Parathyroid adenoma (tissue), 2 donors: Measurements from ENCODE around the gene SMS.

Experiments used
- H2AFZ ChIP-seq: fragments of 300-600 bp; sonication (generic); one replicate; pipeline ENCODE4 v1.7.0; 2017; ENCODE audit warnings: antibody characterized with exemption, mild to moderate bottlenecking
- H3K27ac ChIP-seq: fragments of 300-600 bp; sonication (generic); one replicate; pipeline ENCODE4 v1.7.0; 2017
- H3K27me3 ChIP-seq: fragments of 300-600 bp; sonication (generic); one replicate; pipeline ENCODE4 v1.7.0; 2017; ENCODE audit warnings: low read length; ENCODE audit not compliant: control insufficient read depth, insufficient read depth
- H3K36me3 ChIP-seq: fragments of 300-600 bp; sonication (generic); one replicate; pipeline ENCODE4 v1.7.0; 2017; ENCODE audit warnings: low read length; ENCODE audit not compliant: control insufficient read depth, insufficient read depth
- H3K4me1 ChIP-seq: fragments of 300-600 bp; sonication (generic); one replicate; pipeline ENCODE4 v1.7.0; 2017; ENCODE audit warnings: control low read depth
- H3K4me2 ChIP-seq: fragments of 300-600 bp; sonication (generic); one replicate; pipeline ENCODE4 v1.7.0; 2017; ENCODE audit warnings: low read length
- H3K4me3 ChIP-seq: fragments of 300-600 bp; sonication (generic); one replicate; pipeline ENCODE4 v1.7.0; 2017; ENCODE audit warnings: low read depth, low read length
- H3K79me2 ChIP-seq: fragments of 300-600 bp; sonication (generic); one replicate; pipeline ENCODE4 v1.7.0; 2017; ENCODE audit warnings: control low read depth
- H3K9ac ChIP-seq: fragments of 300-600 bp; sonication (generic); one replicate; pipeline ENCODE4 v1.7.0; 2017; ENCODE audit warnings: mild to moderate bottlenecking
- H3K9me3 ChIP-seq: fragments of 300-600 bp; sonication (generic); one replicate; pipeline ENCODE4 v1.7.0; 2017; ENCODE audit warnings: low read length; ENCODE audit not compliant: control insufficient read depth
- CTCF ChIP-seq: fragments of 300-600 bp; sonication (generic); IDR thresholded peaks from one replicate; pipeline ENCODE4 v1.7.0; 2017; ENCODE audit warnings: antibody characterized with exemption, mild to moderate bottlenecking
- donor health status: primary hyperparathyroidism.

SMS gene

GRCh38 chrX:21959362-21960051 lies 19.0 kb downstream of the SMS start:
- H2AFZ ChIP-seq: no peak overlapping the region
- H3K27me3 ChIP-seq: no peaks in the 10 kb centered on the region
- no peak for TF ChIP-seq CTCF
- H3K79me2 ChIP-seq: no peaks in the 10 kb centered on the region
- H3K27ac ChIP-seq: no peak overlapping the region
- H3K4me2 ChIP-seq: no peak overlapping the region
- no peak overlapping the region for H3K9ac ChIP-seq
- no peaks in the 10 kb centered on the region for H3K9me3 ChIP-seq
- H3K4me3 ChIP-seq: no peak overlapping the region
- no peaks in the 10 kb centered on the region for H3K4me1 ChIP-seq
- no peaks in the 10 kb centered on the region for H3K36me3 ChIP-seq

- H3K27ac ChIP-seq: no peak overlapping the region
- H3K9me3 ChIP-seq: no peaks in the 10 kb centered on the region
- H3K4me2 ChIP-seq: no peak overlapping the region
- no peak overlapping the region for H3K9ac ChIP-seq
- H3K36me3 ChIP-seq: no peaks in the 10 kb centered on the region
- no peaks in the 10 kb centered on the region for H3K4me1 ChIP-seq
- no peaks in the 10 kb centered on the region for H3K79me2 ChIP-seq
- TF ChIP-seq CTCF: no peak
- no peaks in the 10 kb centered on the region for H3K27me3 ChIP-seq
- H3K4me3 ChIP-seq: no peak overlapping the region
- no peak overlapping the region for H2AFZ ChIP-seq
Observed at GRCh38 chrX:21960569-21961541, 20.3 kb downstream of the SMS start.

GRCh38 chrX:21962361-21962760 lies 21.9 kb downstream of the SMS start:
- Histone ChIP-seq H3K27ac (no peak overlapping the region), H3K4me2 (no peak overlapping the region), H3K9me3 (no peaks in the 10 kb centered on the region), H2AFZ (no peak overlapping the region), H3K36me3 (no peaks in the 10 kb centered on the region), H3K27me3 (no peaks in the 10 kb centered on the region), H3K4me1 (no peaks in the 10 kb centered on the region), H3K79me2 (no peaks in the 10 kb centered on the region), H3K9ac (no peak overlapping the region), H3K4me3 (no peak overlapping the region)
- TF ChIP-seq CTCF: no peak

- Histone ChIP-seq H3K4me3 (no peak overlapping the region), H3K4me2 (no peak overlapping the region), H3K9me3 (no peaks in the 10 kb centered on the region), H3K4me1 (no peaks in the 10 kb centered on the region), H3K27ac (no peak overlapping the region), H3K9ac (no peak overlapping the region), H3K27me3 (no peaks in the 10 kb centered on the region), H2AFZ (no peak overlapping the region), H3K36me3 (no peaks in the 10 kb centered on the region), H3K79me2 (no peaks in the 10 kb centered on the region)
- no peak for TF ChIP-seq CTCF
Observed at GRCh38 chrX:21963269-21963668, 22.8 kb downstream of the SMS start.
